Mucosa of rectum (tissue), 2 donors: Measurements from ENCODE around the gene ZNF599.

Source experiments
- H3K27ac ChIP-seq, 2 donors: one replicate each; pipeline ENCODE4 v1.7.0; 2013; ENCODE audit warnings: inconsistent platforms in 2 of 2, low read depth in 2 of 2, low read length in 2 of 2
- H3K27me3 ChIP-seq, 2 donors: one replicate each; pipeline ENCODE4 v1.7.0; 2013; ENCODE audit warnings: low read length in 2 of 2; ENCODE audit not compliant: control insufficient read depth in 2 of 2, insufficient read depth in 2 of 2
- H3K36me3 ChIP-seq, 2 donors: one replicate each; pipeline ENCODE4 v1.7.0; 2013; ENCODE audit warnings: low read length in 2 of 2; ENCODE audit not compliant: control insufficient read depth in 2 of 2, insufficient read depth in 2 of 2
- H3K4me1 ChIP-seq, 2 donors: one replicate each; pipeline ENCODE4 v1.7.0; 2013; ENCODE audit warnings: low read length in 2 of 2, mild to moderate bottlenecking in 1 of 2; ENCODE audit not compliant: control insufficient read depth in 2 of 2, insufficient read depth in 2 of 2
- H3K4me3 ChIP-seq, 2 donors: one replicate each; pipeline ENCODE4 v1.7.0; 2013; ENCODE audit warnings: low read length in 2 of 2
- H3K9ac ChIP-seq, 2 donors: one replicate each; pipeline ENCODE4 v1.7.0; 2013; ENCODE audit warnings: low read length in 2 of 2, low read depth in 1 of 2, mild to moderate bottlenecking in 1 of 2
- H3K9me3 ChIP-seq, 2 donors: one replicate each; pipeline ENCODE4 v1.7.0; 2013; ENCODE audit warnings: low read length in 2 of 2; ENCODE audit not compliant: control insufficient read depth in 2 of 2
- donor health status: healthy.
- donor health status: Normal muscosa, but diverticular disease.

The ZNF599 gene

GRCh38 chr19:34722353-34722752 is 50.7 kb downstream of the ZNF599 start:
- Histone ChIP-seq H3K9me3 (no peaks in the 10 kb centered on the region), H3K36me3 (no peaks in the 10 kb centered on the region), H3K4me3 (no peak overlapping the region), H3K27ac (no peak overlapping the region), H3K27me3 (peaks cover 0 to 5% of the 10 kb centered on the region in 2 donors), H3K4me1 (no peaks in the 10 kb centered on the region), H3K9ac (no peak overlapping the region)

GRCh38 chr19:34715357-34715756 is 57.7 kb downstream of the ZNF599 start:
- H3K4me3 ChIP-seq: no peak overlapping the region
- H3K4me1 ChIP-seq: no peaks in the 10 kb centered on the region
- no peaks in the 10 kb centered on the region for H3K36me3 ChIP-seq
- peaks cover 0 to 9% of the 10 kb centered on the region in 2 donors for H3K9me3 ChIP-seq
- no peak overlapping the region for H3K9ac ChIP-seq
- H3K27me3 ChIP-seq: no peaks in the 10 kb centered on the region
- no peak overlapping the region for H3K27ac ChIP-seq

- Histone ChIP-seq H3K27ac (no peak overlapping the region), H3K9ac (no peak overlapping the region), H3K36me3 (no peaks in the 10 kb centered on the region), H3K4me3 (no peak overlapping the region), H3K4me1 (no peaks in the 10 kb centered on the region), H3K27me3 (no peaks in the 10 kb centered on the region), H3K9me3 (peaks cover 0 to 9% of the 10 kb centered on the region in 2 donors)
These were observed 59.8 kb downstream of the ZNF599 start for GRCh38 chr19:34713262-34713637.

- no peaks in the 10 kb centered on the region for H3K4me1 ChIP-seq
- H3K9me3 ChIP-seq: peaks cover 0 to 9% of the 10 kb centered on the region in 2 donors
- H3K36me3 ChIP-seq: no peaks in the 10 kb centered on the region
- H3K4me3 ChIP-seq: no peak overlapping the region
- H3K9ac ChIP-seq: no peak overlapping the region
- no peak overlapping the region for H3K27ac ChIP-seq
- H3K27me3 ChIP-seq: no peaks in the 10 kb centered on the region
These were observed 60.4 kb downstream of the ZNF599 start for GRCh38 chr19:34712395-34713261.

- Histone ChIP-seq H3K27ac (no peak overlapping the region), H3K4me3 (no peak overlapping the region), H3K36me3 (no peaks in the 10 kb centered on the region), H3K9ac (no peak overlapping the region), H3K4me1 (no peaks in the 10 kb centered on the region), H3K27me3 (no peaks in the 10 kb centered on the region), H3K9me3 (peaks cover 3 to 9% of the 10 kb centered on the region in 2 donors)
These were observed 61.1 kb downstream of the ZNF599 start for GRCh38 chr19:34711890-34712289.
